ENCODE results near the gene NCOA4.
"Not testable (repeated sequence)": the region's sequence is repeated elsewhere in the genome, so short reads cannot be mapped to it uniquely, and the experiment has no call there.

Gene NCOA4

DNA sequence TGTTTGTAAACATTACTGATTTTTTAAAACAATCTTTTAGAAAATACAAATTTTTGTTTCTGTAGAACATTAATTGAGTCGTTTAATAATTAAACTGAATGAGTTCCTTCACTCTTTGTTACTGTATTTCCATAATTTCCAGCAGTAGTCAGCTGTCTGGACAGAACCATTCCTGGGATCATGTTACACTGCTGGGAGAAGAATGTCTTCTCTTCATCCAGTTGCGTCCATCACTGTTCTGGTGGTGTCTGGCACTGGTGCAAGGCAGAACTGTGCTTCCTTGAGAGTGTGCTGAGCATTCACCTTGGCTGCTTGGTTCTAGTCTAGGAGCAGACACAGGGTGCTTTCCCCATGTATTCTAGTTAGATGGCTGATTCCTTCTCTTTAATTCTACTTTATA, 46.0 kb downstream of the NCOA4 start:
- not testable (repeated sequence) for DNase-seq (ENCODE audit: low spot score)

DNA sequence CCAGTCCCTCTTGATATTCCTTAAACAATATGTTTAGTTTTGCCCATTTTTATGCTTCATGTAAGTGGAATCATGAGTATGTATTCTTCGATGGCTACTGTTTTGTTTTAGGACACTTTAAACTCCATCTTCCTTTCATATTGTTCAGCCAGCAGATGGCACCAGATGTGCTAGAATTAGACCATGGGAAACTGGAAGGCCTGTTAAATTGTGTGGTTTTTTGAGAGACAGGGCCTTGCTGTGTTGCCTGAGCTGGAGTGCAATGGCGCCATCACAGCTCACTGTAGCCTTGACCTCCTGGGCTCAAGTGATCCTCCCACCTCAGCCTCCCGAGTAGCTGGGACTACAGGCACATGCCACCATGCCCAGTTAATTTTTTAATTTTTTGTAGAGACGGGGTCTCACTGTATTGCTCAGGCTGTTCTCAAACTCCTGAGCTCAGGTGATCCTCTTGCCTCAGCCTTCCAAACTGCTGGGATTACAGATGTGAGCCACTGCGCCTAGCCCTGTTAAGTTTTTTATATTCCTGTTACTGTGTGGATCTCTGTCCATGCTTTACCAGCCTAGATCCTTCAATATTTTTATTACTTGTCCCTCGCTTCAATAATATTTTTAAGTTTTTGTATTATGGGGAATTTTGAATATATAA, 46.8 kb downstream of the NCOA4 start:
- not testable (repeated sequence) for DNase-seq (ENCODE audit: low spot score)

GRCh38 chr10:45981367-45981766, 49.1 kb downstream of the NCOA4 start:
- not testable (repeated sequence) for DNase-seq (ENCODE audit: low spot score)

- not testable (repeated sequence) for DNase-seq (ENCODE audit: low spot score)
These were observed 51.9 kb downstream of the NCOA4 start for GRCh38 chr10:45978554-45978953.

GRCh38 chr10:45974041-45974440, 56.4 kb downstream of the NCOA4 start:
- DNase-seq (ENCODE audit: low spot score): not testable (repeated sequence)

DNA sequence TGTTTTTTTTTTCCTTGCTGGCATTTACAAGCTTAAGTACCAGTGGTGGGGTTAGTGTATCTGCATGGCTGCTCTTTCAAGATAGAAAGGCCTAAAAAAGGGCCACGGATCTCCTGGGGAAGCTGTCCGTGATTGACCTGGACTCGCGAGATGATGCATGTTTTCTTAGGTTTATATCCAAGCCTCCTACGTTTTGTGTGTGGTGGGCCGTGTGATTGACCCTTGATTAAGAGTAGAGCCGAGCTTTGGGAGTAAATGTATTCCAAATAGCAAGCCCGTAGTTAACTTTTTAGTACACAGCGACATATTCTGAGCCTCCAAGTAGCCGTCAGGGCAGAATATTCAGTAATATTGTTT, 57.6 kb downstream of the NCOA4 start:
- DNase-seq (ENCODE audit: low spot score): not testable (repeated sequence)

GRCh38 chr10:45972106-45972812, 58.2 kb downstream of the NCOA4 start, which contains the start of gene TIMM23:
TIMM23 (plus strand) TSS chr10:45972489; CDS start chr10:45972625, 136 bp downstream.
- DNase-seq (ENCODE audit: low spot score): peak; percentile 82

DNA sequence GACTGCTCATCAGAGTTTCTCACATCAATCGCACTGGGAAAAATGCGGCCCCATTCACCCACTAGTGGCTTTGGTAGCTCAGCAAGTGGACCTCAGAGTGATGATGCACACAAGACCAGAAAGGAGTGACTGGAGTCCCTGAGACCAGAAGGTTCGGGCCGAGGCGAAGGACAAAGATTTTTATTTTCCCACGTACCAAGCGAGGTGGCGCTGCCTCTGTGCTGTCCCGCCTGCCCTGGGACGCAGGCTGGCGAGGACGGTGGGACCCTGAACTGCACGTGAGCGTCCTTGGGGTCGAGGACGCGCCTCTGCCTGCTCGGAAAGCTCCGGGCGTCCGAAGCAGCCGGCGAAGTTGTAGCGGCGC, 58.7 kb downstream of the NCOA4 start:
- DNase-seq (ENCODE audit: low spot score): peak; percentile 5

- not testable (repeated sequence) for DNase-seq (ENCODE audit: low spot score)
These were observed 59.4 kb downstream of the NCOA4 start for GRCh38 chr10:45971019-45971418.

DNA sequence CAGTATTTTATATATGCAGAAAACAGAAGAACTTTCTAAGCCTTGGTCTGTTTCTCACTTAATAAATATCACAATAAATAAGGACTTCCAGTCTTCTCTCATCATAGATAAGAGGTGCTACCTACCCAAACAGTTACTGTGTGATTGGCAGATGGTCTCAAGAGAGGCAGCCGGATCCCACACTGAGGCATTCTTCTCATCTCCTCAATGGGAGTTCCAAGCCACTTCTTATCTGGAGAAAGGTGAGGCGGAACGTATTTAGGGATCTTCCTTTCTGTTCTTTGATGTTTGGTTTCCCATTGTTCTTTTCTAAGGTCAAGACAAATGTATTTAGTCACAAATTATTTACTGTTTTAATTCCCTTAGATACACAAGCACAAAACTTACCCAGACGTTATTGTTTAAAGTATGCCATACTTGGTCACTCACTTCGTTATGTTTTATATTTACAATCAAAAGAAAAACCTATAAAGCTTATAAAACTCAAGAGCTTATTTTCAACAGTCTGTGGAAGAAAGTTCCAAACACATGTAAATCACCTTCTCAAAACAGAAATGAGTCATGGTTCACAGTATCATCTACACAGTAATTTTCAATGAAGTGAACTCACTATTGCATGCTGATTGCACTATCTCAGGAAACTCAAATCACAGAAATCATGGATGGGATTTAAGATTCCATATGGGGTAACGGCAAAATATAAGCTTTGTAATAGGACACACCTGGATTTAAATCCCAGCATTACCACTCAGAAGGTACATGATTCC, 67.6 kb downstream of the NCOA4 start:
- DNase-seq (ENCODE audit: low spot score): not testable (repeated sequence)

DNA sequence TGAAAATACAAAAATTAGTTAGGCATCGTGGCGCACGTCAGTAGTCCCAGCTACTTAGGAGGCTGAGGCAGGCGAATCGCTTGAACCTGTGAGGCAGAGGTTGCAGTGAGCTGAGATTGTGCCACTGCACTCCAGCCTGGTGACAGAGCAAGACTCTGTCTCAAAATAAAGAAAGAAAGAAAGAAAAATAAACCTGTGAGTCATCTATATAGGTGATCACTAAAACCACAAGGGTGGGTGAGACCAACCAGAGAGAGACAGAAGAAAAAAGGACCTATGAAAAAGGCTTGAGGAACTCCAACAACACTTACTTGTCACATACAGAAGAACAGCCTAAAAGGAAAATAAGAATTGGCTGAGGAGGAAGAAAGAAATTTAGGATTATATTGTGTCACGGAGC, 72.5 kb downstream of the NCOA4 start:
- not testable (repeated sequence) for DNase-seq (ENCODE audit: low spot score)

DNA sequence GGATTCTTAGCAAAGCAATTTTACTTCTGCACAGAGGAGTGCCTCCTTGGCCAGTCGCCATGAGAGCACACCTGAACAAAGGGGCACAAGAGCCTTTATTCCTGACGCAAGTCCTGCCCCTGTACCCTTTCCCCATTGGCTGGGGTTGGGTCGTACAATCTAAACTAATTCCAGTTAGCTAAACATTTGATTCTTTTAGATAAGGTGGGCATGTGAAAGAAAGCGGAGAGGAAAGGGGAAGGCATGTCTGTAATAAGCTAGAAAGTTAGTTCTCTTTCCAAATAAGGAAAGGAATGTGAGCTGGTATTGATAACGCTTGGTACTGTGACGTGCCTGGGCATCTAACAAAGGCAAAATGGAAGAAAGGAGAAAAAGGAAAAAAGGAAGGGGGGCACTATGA, 73.8 kb downstream of the NCOA4 start:
- DNase-seq (ENCODE audit: low spot score): not testable (repeated sequence)

Small RNA genes within 50 kb of the gene (small RNA-seq; reads per million reads assigned to genes)
- 0 reads per million in 2 experiments for gene SNORA74C-1
